ENCODE measurements around the gene PTCH2.

PTCH2 gene

GRCh38 chr1:44855742-44856141, 12.7 kb upstream of the PTCH2 start:
- no peak overlapping the region for H3K4me2 ChIP-seq (ENCODE audit: insufficient read depth, low read length)
- H3K4me1 ChIP-seq (ENCODE audit: insufficient read depth, low read length), result no peaks in the 10 kb centered on the region
- no peak overlapping the region for H3K4me3 ChIP-seq (ENCODE audit: low read depth in 1 of 2, low read length in 2 of 2)
- peaks cover 14% of the 10 kb centered on the region; the same call in 1 of the 2 replicates for H3K36me3 ChIP-seq (ENCODE audit: insufficient read depth, low read length)
- no peaks in the 10 kb centered on the region for H3K27me3 ChIP-seq (ENCODE audit: insufficient read depth, low read length, poor library complexity)
- no peak overlapping the region for H2AFZ ChIP-seq (ENCODE audit: low read depth, low read length)
- TF ChIP-seq CTCF (IDR thresholded peaks at IDR 0.05; ENCODE audit: borderline replicate concordance, extremely low read depth, low read length, poor library complexity, severe bottlenecking) (no peak), EZH2 (IDR thresholded peaks at IDR 0.05; ENCODE audit: borderline replicate concordance, low read depth, low read length, severe bottlenecking) (no peak)
- no peak overlapping the region for H3K27ac ChIP-seq (ENCODE audit: low read length)
- ATAC-seq (ENCODE audit: insufficient read depth, low read depth) (no peak), DNase-seq (no peak)
- H3K9me3 ChIP-seq (ENCODE audit: insufficient read depth, low read length, severe bottlenecking), result no peaks in the 10 kb centered on the region
- no peak overlapping the region for H3K9ac ChIP-seq (ENCODE audit: low read depth, low read length)
- H3K79me2 ChIP-seq (ENCODE audit: insufficient read depth, low read length), result no peaks in the 10 kb centered on the region
- no peaks in the 10 kb centered on the region for H4K20me1 ChIP-seq (ENCODE audit: insufficient read depth, low read length)

DNA sequence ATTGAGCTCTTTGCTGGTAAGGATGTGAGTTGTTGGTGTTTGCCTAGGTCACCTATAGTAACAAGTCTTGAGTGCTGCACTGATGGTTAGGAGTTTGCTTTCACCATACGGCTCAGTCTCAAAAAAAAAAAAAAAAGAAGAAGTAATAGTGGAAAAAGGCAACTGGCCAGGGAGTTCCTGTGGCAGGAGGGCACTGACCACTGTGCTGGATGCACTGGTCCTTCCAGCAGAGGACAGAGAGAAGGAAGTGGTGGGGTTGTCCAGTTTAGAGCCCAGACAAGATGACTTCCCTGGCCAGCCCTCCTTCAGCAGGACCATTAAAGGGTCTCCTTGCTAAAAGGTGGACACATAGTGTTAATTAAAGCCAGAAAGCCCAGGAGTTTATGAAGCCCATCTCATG, 11.9 kb upstream of the PTCH2 start:
- ATAC-seq (ENCODE audit: insufficient read depth, low read depth) (no peak), DNase-seq (no peak)
- TF ChIP-seq EZH2 (IDR thresholded peaks at IDR 0.05; ENCODE audit: borderline replicate concordance, low read depth, low read length, severe bottlenecking) (no peak), CTCF (IDR thresholded peaks at IDR 0.05; ENCODE audit: borderline replicate concordance, extremely low read depth, low read length, poor library complexity, severe bottlenecking) (no peak)
- Histone ChIP-seq H3K36me3 (ENCODE audit: insufficient read depth, low read length) (peaks cover 17% of the 10 kb centered on the region; the same call in 1 of the 2 replicates), H3K4me1 (ENCODE audit: insufficient read depth, low read length) (no peaks in the 10 kb centered on the region), H3K27me3 (ENCODE audit: insufficient read depth, low read length, poor library complexity) (no peaks in the 10 kb centered on the region), H3K4me3 (ENCODE audit: low read depth in 1 of 2, low read length in 2 of 2) (no peak overlapping the region), H2AFZ (ENCODE audit: low read depth, low read length) (no peak overlapping the region), H3K9ac (ENCODE audit: low read depth, low read length) (no peak overlapping the region), H3K79me2 (ENCODE audit: insufficient read depth, low read length) (no peaks in the 10 kb centered on the region), H3K9me3 (ENCODE audit: insufficient read depth, low read length, severe bottlenecking) (no peaks in the 10 kb centered on the region), H4K20me1 (ENCODE audit: insufficient read depth, low read length) (no peaks in the 10 kb centered on the region), H3K4me2 (ENCODE audit: insufficient read depth, low read length) (no peak overlapping the region), H3K27ac (ENCODE audit: low read length) (no peak overlapping the region)

DNA sequence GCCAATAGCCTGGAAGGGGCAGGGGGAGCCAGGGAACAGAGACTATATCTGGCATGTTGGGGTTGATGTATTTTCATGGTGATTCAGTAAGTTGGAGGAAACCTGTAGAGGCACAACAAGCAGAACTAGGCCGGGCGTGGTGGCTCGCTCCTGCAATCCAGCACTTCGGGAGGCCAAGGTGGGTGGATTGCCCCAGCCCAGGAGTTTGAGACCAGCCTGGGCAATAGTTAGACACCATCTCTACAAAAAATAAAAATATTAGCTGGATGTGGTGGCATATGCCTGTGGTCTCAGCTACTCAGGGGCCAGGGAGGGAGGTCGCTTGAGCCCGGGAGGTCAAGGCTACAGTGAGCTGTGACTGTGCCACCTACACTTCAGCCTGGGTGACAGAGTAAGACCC, 10.1 kb upstream of the PTCH2 start:
- no peak for ATAC-seq (ENCODE audit: insufficient read depth, low read depth)
- Histone ChIP-seq H3K4me1 (ENCODE audit: insufficient read depth, low read length) (no peaks in the 10 kb centered on the region), H3K36me3 (ENCODE audit: insufficient read depth, low read length) (peaks cover 17% of the 10 kb centered on the region; the same call in 1 of the 2 replicates), H2AFZ (ENCODE audit: low read depth, low read length) (no peak overlapping the region), H3K9ac (ENCODE audit: low read depth, low read length) (no peak overlapping the region), H3K4me3 (ENCODE audit: low read depth in 1 of 2, low read length in 2 of 2) (no peak overlapping the region), H3K79me2 (ENCODE audit: insufficient read depth, low read length) (no peaks in the 10 kb centered on the region), H3K27ac (ENCODE audit: low read length) (no peak overlapping the region), H3K27me3 (ENCODE audit: insufficient read depth, low read length, poor library complexity) (no peaks in the 10 kb centered on the region), H3K9me3 (ENCODE audit: insufficient read depth, low read length, severe bottlenecking) (no peaks in the 10 kb centered on the region), H4K20me1 (ENCODE audit: insufficient read depth, low read length) (no peaks in the 10 kb centered on the region), H3K4me2 (ENCODE audit: insufficient read depth, low read length) (no peak overlapping the region)
- TF ChIP-seq CTCF (IDR thresholded peaks at IDR 0.05; ENCODE audit: borderline replicate concordance, extremely low read depth, low read length, poor library complexity, severe bottlenecking) (no peak), EZH2 (IDR thresholded peaks at IDR 0.05; ENCODE audit: borderline replicate concordance, low read depth, low read length, severe bottlenecking) (no peak)
- DNase-seq, result no peak

GRCh38 chr1:44851308-44851707, 8.3 kb upstream of the PTCH2 start:
- no peak overlapping the region for H3K4me2 ChIP-seq (ENCODE audit: insufficient read depth, low read length)
- H4K20me1 ChIP-seq (ENCODE audit: insufficient read depth, low read length), result no peaks in the 10 kb centered on the region
- no peak overlapping the region for H3K9ac ChIP-seq (ENCODE audit: low read depth, low read length)
- H3K27ac ChIP-seq (ENCODE audit: low read length), result no peak overlapping the region
- ATAC-seq (ENCODE audit: insufficient read depth, low read depth) (no peak), DNase-seq (no peak)
- H2AFZ ChIP-seq (ENCODE audit: low read depth, low read length), result no peak overlapping the region
- H3K4me1 ChIP-seq (ENCODE audit: insufficient read depth, low read length), result no peaks in the 10 kb centered on the region
- H3K79me2 ChIP-seq (ENCODE audit: insufficient read depth, low read length), result no peaks in the 10 kb centered on the region
- TF ChIP-seq CTCF (IDR thresholded peaks at IDR 0.05; ENCODE audit: borderline replicate concordance, extremely low read depth, low read length, poor library complexity, severe bottlenecking) (no peak), EZH2 (IDR thresholded peaks at IDR 0.05; ENCODE audit: borderline replicate concordance, low read depth, low read length, severe bottlenecking) (no peak)
- H3K4me3 ChIP-seq (ENCODE audit: low read depth in 1 of 2, low read length in 2 of 2), result no peak overlapping the region
- H3K27me3 ChIP-seq (ENCODE audit: insufficient read depth, low read length, poor library complexity), result no peaks in the 10 kb centered on the region
- H3K36me3 ChIP-seq (ENCODE audit: insufficient read depth, low read length), result peaks cover 7% of the 10 kb centered on the region; the same call in 1 of the 2 replicates
- H3K9me3 ChIP-seq (ENCODE audit: insufficient read depth, low read length, severe bottlenecking), result no peaks in the 10 kb centered on the region
